Thymus (tissue), 11 donors: ENCODE measurements around the gene CETN1. TPM values are rescaled to one million over a fixed set of nuclear protein-coding genes. Genes with fewer than 3 reads are reported as not detected.

Experiments used
- DNase-seq, 9 donors: peaks; one replicate each; pipeline ENCODE4 v3.0.0-alpha.2; 2013; ENCODE audit warnings: low spot score in 9 of 9, low read depth in 6 of 9, missing footprints in 1 of 9
- H3K27ac ChIP-seq, 2 donors: one replicate each; pipeline ENCODE4 v1.5.1; 2013; ENCODE audit warnings: control low read depth in 1 of 2, low read depth in 1 of 2, low read length in 1 of 2, mild to moderate bottlenecking in 1 of 2, moderate library complexity in 1 of 2
- H3K27me3 ChIP-seq, 2 donors: one replicate each; pipeline ENCODE4 v1.5.1; 2013; ENCODE audit warnings: low read length in 1 of 2; ENCODE audit not compliant: control insufficient read depth in 2 of 2, insufficient read depth in 1 of 2
- H3K36me3 ChIP-seq, 2 donors: one replicate each; pipeline ENCODE4 v1.5.1; 2013; ENCODE audit warnings: low read length in 1 of 2, mild to moderate bottlenecking in 1 of 2, moderate library complexity in 1 of 2; ENCODE audit not compliant: control insufficient read depth in 2 of 2, insufficient read depth in 2 of 2
- H3K4me1 ChIP-seq, 2 donors: one replicate each; pipeline ENCODE4 v1.5.1; 2013; ENCODE audit warnings: low read length in 2 of 2; ENCODE audit not compliant: control insufficient read depth in 2 of 2, insufficient read depth in 2 of 2
- H3K4me3 ChIP-seq, 2 donors: one replicate each; pipeline ENCODE4 v1.5.1; 2013; ENCODE audit warnings: low read length in 2 of 2, control low read depth in 1 of 2, mild to moderate bottlenecking in 1 of 2
- H3K9me3 ChIP-seq, 2 donors: one replicate each; pipeline ENCODE4 v1.5.1; 2013; ENCODE audit warnings: low read length in 1 of 2, mild to moderate bottlenecking in 1 of 2; ENCODE audit not compliant: control insufficient read depth in 2 of 2, insufficient read depth in 1 of 2
- WGBS: extraction: QIAGEN DNeasy Blood & Tissue Kit; methylation state at CpG from one replicate; pipeline ENCODE4 v1.1.7; 2013; 5-methylcytosine and 5-hydroxymethylcytosine counted together
- polyA plus RNA-seq: library from polyadenylated mRNA; stranded (reverse); fragments of 200-250 nt; gene quantifications from one replicate; pipeline ENCODE4 v1.2.3, GENCODE V29; 2013
- total RNA-seq: library from RNA; stranded (reverse); fragments of 120-200 nt; gene quantifications from one replicate; pipeline ENCODE4 v1.2.4, GENCODE V29; 2013
- donor health status: healthy.

CETN1 gene
- total and polyA plus RNA-seq, 2 donors, result not detected

DNA sequence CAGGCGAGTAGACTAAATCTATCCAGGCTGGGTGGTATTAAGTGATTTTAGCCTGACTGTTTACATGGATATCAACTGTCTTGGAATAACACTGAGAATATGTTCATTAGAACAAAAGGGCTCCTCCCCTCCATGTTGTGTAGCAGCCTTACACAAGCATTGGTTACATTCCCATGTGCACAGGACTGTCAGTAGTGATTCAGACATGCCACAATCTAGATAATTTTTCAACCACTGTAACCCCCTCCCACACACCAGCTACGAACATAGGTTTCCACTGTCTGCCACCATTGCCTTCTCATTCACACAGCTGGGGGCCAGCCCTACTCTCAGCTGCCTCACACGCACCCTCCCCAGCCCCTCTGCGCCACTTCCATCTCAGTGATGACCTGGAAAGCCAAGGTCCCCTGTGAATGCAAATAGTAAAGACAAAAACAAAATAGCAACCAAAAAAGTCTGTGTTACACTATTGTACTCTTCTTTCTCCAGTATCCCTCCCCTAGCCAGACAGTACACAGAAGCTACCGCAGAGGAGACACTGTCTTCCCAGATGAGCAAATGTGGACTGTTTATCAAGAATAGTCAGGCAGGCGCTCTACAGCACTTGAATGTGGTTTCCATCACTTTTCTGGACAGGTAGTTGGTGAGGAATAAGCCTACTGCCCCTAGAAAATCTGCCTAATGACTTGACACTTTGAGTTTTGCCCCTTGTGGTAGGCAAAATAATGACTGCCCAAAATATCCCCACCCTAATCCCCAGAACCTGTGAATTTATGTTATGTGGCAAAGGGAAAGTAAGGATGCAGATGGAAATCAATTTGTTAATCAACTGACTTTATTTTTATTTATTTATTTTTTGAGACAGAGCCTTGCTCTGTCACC is 49.3 kb downstream of the CETN1 start:
- Histone ChIP-seq H3K4me1 (no peaks in the 10 kb centered on the region), H3K9me3 (no peaks in the 10 kb centered on the region), H3K27ac (no peak overlapping the region), H3K4me3 (no peak overlapping the region), H3K36me3 (no peaks in the 10 kb centered on the region), H3K27me3 (no peaks in the 10 kb centered on the region)
- no peak for DNase-seq
- WGBS, result 85% methylated on average over 6 of the region's 6 CpGs

DNA sequence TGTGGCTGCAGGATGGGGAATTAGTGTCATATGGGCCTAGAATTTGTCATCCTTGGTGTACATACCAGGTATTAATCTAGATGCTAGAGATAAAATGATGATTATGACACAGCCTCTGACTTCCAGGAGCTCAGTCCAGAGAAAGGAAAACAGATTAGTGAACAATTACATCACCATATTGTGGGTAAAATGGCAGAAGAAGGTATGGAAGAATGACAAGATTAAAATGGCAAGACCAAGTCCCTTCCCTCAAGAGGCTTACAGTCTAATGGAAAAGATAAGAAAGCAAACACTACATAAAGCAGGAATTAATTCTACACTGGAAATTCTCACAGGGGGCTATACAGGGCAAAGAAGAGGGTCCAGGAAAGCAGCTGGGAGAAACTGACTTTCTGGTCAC is 51.4 kb downstream of the CETN1 start:
- Histone ChIP-seq H3K4me1 (no peaks in the 10 kb centered on the region), H3K4me3 (no peak overlapping the region), H3K27ac (no peak overlapping the region), H3K27me3 (no peaks in the 10 kb centered on the region), H3K9me3 (no peaks in the 10 kb centered on the region), H3K36me3 (no peaks in the 10 kb centered on the region)
- no peak for DNase-seq

Other genes with a start within 250 kb of the CETN1 start
- gene COLEC12, start 79.7 kb upstream of the CETN1 start, total RNA-seq, result 5.6 TPM
- gene COLEC12, start 79.7 kb upstream of the CETN1 start, polyA plus RNA-seq, result 6.5 TPM
- 1.3 TPM for gene CLUL1, start 16.6 kb downstream of the CETN1 start, total RNA-seq
- 1.3 TPM for gene CLUL1, start 16.6 kb downstream of the CETN1 start, polyA plus RNA-seq
- gene TYMS, start 77.3 kb downstream of the CETN1 start, total RNA-seq, result 55.7 TPM
- 17.8 TPM for gene TYMS, start 77.3 kb downstream of the CETN1 start, polyA plus RNA-seq
- gene ENOSF1, start 132.2 kb downstream of the CETN1 start, total RNA-seq, result 31.0 TPM
- 83.1 TPM for gene ENOSF1, start 132.2 kb downstream of the CETN1 start, polyA plus RNA-seq
- gene YES1, start 231.9 kb downstream of the CETN1 start, total RNA-seq, result 19.0 TPM
- gene YES1, start 231.9 kb downstream of the CETN1 start, polyA plus RNA-seq, result 18.8 TPM